Kidney (tissue), 14 donors: ENCODE measurements around the gene CAD. TPM values are rescaled to one million over a fixed set of nuclear protein-coding genes. Genes with fewer than 3 reads are reported as not detected.

Source experiments
- DNase-seq, 5 donors: peaks; one replicate each; pipeline ENCODE4 v3.0.0-alpha.2; 2013 to 2020
- FAIRE-seq: peaks from 2 replicates; lab custom pipeline; 2012; peaks lifted over from hg19 to GRCh38; lab: Jason Lieb, UNC
- H3K27ac ChIP-seq, 2 donors: one replicate each; pipeline ENCODE4 v1.7.0; 2013; ENCODE audit warnings: low read depth in 2 of 2, low read length in 2 of 2, inconsistent platforms in 1 of 2
- H3K27me3 ChIP-seq: one replicate; pipeline ENCODE4 v1.7.1; 2013; ENCODE audit warnings: low read length, inconsistent platforms; ENCODE audit not compliant: control insufficient read depth, insufficient read depth
- H3K36me3 ChIP-seq, 3 donors: one replicate each; pipeline versions ENCODE4 v1.7.0 to v1.7.1; 2013; ENCODE audit warnings: low read length in 3 of 3, control low read depth in 1 of 3, inconsistent platforms in 1 of 3; ENCODE audit not compliant: insufficient read depth in 3 of 3, control insufficient read depth in 2 of 3
- H3K4me1 ChIP-seq, 3 donors: one replicate each; pipeline versions ENCODE4 v1.7.0 to v1.7.1; 2013; ENCODE audit warnings: low read length in 3 of 3, inconsistent platforms in 1 of 3, low read depth in 1 of 3; ENCODE audit not compliant: control insufficient read depth in 2 of 3, insufficient read depth in 2 of 3
- H3K4me3 ChIP-seq, 3 donors: one replicate each; pipeline versions ENCODE4 v1.7.0 to v1.8.1; 2013; ENCODE audit warnings: low read length in 3 of 3, control low read depth in 1 of 3, inconsistent platforms in 1 of 3
- H3K9ac ChIP-seq, 3 donors: one replicate each; pipeline versions ENCODE4 v1.7.0 to v1.7.1; 2013; ENCODE audit warnings: low read length in 3 of 3, control low read depth in 1 of 3, inconsistent platforms in 1 of 3
- H3K9me3 ChIP-seq, 3 donors: one replicate each; pipeline versions ENCODE4 v1.7.0 to v1.7.1; 2013; ENCODE audit warnings: low read length in 3 of 3, control low read depth in 1 of 3, inconsistent platforms in 1 of 3; ENCODE audit not compliant: control insufficient read depth in 2 of 3, insufficient read depth in 1 of 3
- intact Hi-C: fragments of 100-400 bp; cut with DNase I; formaldehyde crosslinking; loops from one replicate; pipeline ENCODE4 v1.11.1; 2022
- polyA plus RNA-seq: library from polyadenylated mRNA; stranded (reverse); fragments of 350-450 nt; fragmentation: Illumina TruSeq; extraction: RNeasy Lipid Tissue Mini Kit (QIAGEN cat#74804); gene quantifications from one replicate; pipeline ENCODE4 v1.2.3, GENCODE V29; 2014; ENCODE audit warnings: low read depth, low replicate concordance; ENCODE audit not compliant: insufficient read depth
- total RNA-seq: library from RNA; stranded (reverse); fragmentation: NEBNext Ultra II Directional; extraction: Animal tissue kit (Norgen Biotek cat#: 25700); gene quantifications from one replicate; pipeline ENCODE4 v1.2.1, GENCODE V29; 2021
- TF ChIP-seq, protein P1 (sequence below): IDR thresholded peaks from 3 replicates; pipeline ENCODE4 v1.5.1; 2012; ENCODE audit warnings: mild to moderate bottlenecking, moderate library complexity, borderline replicate concordance; ENCODE audit not compliant: insufficient read depth; ENCODE audit errors: extremely low read depth
- donor health status: control.
- donor health status: control.
- donor health status: control.
- donor health status: control.
- donor health status: control.
- donor health status: DM: yes; HTN: yes; CAD: no.
- donor health status: Normal renal cell carcinoma (clear cell type).

Gene CAD
- total and polyA plus RNA-seq, 2 donors from 2014 or later, result 8.8 to 43.4 TPM

DNA sequence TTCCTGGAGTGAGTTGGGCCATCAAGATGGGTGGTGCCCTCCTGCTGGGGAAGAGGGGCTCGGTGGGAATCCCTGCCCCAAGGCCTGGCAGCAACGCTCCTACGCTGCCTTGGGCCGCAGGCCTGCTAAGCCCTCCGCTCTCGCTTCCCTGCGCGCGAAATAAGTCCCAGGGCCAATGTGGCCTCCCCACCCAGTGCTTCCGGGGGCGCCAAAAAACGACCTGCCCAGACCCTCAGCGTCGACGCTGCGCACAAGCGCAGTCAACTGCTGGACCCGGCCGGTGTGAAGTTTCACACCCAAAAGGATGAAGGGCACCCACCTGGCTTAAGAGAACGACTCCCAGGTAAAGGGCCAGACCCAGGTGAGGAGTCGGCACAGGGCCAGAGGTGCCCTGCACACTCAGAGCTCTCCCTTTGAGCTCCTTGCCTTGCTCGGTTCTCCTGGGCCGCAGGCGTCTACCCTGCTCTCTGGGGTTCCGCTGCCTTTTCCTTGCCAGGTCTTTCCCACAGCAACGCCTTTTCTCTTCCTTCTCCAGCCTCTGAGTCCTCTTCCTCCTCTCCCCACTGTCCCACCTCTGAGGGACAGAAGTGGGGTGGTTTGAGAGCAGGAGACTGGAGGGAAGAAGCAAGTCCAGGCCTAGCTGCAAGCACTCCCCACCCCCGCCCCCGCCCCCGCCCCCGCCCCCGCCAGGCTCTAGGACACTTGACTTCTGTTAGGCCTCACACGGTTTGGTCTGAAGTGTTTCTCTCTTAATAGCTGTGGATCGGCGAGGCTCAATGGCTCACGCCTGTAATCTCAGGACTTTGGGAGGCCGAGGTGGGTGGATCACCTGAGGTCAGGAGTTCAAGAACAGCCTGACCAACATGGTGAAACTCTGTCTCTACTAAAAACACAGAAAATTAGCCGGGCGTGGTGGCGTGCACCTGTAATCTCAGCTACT is 58.3 kb downstream of the CAD start, which contains the start of gene DNAJC5G:
Gene DNAJC5G, plus strand, starts transcription at position 223 of the 940 bp plus-strand sequence. CDS start 1,296 bp downstream, outside the sequence.
- H3K9ac ChIP-seq, result no peak within 1 kb of the TSS
- FAIRE-seq (no peak), DNase-seq (no peak)
- H3K4me1 ChIP-seq, result no peaks in the 10 kb centered on the region
- no peak within 1 kb of the TSS for H3K27ac ChIP-seq
- intact Hi-C loops, result loop anchor here (10.0 kb wide), 1 partner anchor 331 kb away; no protein-coding TSS in a partner anchor
- TF ChIP-seq, protein P1, sequence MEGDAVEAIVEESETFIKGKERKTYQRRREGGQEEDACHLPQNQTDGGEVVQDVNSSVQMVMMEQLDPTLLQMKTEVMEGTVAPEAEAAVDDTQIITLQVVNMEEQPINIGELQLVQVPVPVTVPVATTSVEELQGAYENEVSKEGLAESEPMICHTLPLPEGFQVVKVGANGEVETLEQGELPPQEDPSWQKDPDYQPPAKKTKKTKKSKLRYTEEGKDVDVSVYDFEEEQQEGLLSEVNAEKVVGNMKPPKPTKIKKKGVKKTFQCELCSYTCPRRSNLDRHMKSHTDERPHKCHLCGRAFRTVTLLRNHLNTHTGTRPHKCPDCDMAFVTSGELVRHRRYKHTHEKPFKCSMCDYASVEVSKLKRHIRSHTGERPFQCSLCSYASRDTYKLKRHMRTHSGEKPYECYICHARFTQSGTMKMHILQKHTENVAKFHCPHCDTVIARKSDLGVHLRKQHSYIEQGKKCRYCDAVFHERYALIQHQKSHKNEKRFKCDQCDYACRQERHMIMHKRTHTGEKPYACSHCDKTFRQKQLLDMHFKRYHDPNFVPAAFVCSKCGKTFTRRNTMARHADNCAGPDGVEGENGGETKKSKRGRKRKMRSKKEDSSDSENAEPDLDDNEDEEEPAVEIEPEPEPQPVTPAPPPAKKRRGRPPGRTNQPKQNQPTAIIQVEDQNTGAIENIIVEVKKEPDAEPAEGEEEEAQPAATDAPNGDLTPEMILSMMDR, result no peak
- no peaks in the 10 kb centered on the region for H3K27me3 ChIP-seq
- no peaks in the 10 kb centered on the region for H3K36me3 ChIP-seq
- H3K9me3 ChIP-seq, result no peaks in the 10 kb centered on the region
- H3K4me3 ChIP-seq, result no peak within 1 kb of the TSS

DNA sequence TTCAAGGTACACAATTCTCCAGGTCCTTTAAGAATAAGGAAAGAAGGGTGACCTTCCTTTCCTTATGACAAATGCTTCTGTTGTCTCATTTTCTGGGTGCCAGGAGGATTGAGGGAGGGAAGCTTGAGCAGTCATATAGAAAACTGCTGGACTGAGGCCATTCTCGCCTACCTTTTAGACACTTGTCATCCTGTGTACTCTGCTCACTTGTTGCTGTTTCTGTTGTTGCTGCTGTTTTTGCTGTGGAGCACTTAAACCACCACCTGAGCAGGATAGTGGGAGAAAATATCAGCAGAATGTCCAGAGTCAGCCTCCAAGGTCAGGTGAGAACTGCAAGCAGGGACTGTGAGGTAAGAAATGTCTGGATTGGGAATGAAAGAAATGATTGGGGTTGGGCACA is 60.8 kb downstream of the CAD start:
- H3K9me3 ChIP-seq, result no peaks in the 10 kb centered on the region
- H3K4me1 ChIP-seq, result no peaks in the 10 kb centered on the region
- no peak overlapping the region for H3K4me3 ChIP-seq
- no peaks in the 10 kb centered on the region for H3K36me3 ChIP-seq
- DNase-seq (no peak), FAIRE-seq (no peak)
- intact Hi-C loops, result loop anchor here (10.0 kb wide), 1 partner anchor 333 kb away; no protein-coding TSS in a partner anchor
- TF ChIP-seq, protein P1, result no peak
- no peaks in the 10 kb centered on the region for H3K27me3 ChIP-seq
- no peak overlapping the region for H3K9ac ChIP-seq
- no peak overlapping the region for H3K27ac ChIP-seq

DNA sequence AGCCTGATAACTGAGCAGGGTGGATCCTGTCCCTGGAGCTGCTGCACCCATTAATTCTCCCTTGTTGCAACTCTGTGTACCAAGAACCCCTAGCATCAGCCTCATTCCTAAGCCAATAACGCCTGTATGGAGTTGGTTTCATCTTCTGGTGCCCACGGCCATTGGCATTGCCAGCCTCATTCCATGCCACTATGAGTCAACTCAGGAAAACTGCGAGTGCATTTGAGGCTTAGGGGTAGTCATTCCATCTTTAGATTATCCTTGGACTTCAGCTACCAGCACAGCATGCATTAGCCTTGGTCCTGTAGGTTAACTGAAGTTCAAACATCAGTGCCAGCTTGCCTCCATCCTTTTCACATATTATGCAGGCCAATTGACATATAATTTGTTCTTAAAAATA is 63.7 kb downstream of the CAD start:
- FAIRE-seq, result no peak
- DNase-seq, result no peak
- intact Hi-C loops, result no loop called here
- TF ChIP-seq, protein P1, result no peak
- Histone ChIP-seq H3K27ac (no peak overlapping the region), H3K36me3 (no peaks in the 10 kb centered on the region), H3K4me1 (no peaks in the 10 kb centered on the region), H3K9me3 (no peaks in the 10 kb centered on the region), H3K4me3 (no peak overlapping the region), H3K9ac (no peak overlapping the region), H3K27me3 (no peaks in the 10 kb centered on the region)
